Measurements from ENCODE around the gene PPFIA1. TPM values are rescaled to one million over a fixed set of nuclear protein-coding genes. Genes with fewer than 3 reads are reported as not detected.

The PPFIA1 gene
- polyA plus RNA-seq, 1 experiment = 62.7 TPM

DNA sequence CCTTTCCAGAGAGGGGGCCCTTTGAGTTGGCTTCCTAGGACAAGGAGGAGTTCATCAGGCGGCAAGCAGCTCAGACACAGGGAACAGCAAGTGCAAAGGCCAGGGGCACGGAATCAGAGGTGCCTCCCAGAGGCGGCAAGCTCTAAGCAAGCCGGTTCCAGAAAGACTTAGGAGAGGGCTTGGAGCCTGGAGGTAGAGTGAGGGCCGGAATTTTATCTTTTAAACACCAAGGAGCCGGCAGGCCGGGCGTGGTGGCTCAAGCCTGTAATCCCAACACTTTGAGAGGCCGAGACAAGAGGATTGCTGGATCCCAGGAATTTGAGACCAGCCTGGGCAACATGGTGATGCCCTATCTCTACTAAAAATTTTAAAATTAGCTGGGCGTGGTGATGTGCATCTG lies 40.8 kb upstream of the PPFIA1 start:
- ChIA-PET POLR2A (no interaction called here), CTCF (no interaction called here)
- Histone ChIP-seq H3K27me3 (ENCODE audit: control insufficient read depth, insufficient read depth, low read length) (peaks cover 4% of the 10 kb centered on the region), H3K36me3 (ENCODE audit: control insufficient read depth, insufficient read depth, low read length) (no peaks in the 10 kb centered on the region), H3K4me3 (ENCODE audit: low read depth, low read length) (no peak overlapping the region)
- no peak for TF ChIP-seq CTCF (IDR thresholded peaks at IDR 0.05; ENCODE audit: insufficient read depth, low read depth, low read length)
- DNase-seq (ENCODE audit: low read depth) = no peak

DNA sequence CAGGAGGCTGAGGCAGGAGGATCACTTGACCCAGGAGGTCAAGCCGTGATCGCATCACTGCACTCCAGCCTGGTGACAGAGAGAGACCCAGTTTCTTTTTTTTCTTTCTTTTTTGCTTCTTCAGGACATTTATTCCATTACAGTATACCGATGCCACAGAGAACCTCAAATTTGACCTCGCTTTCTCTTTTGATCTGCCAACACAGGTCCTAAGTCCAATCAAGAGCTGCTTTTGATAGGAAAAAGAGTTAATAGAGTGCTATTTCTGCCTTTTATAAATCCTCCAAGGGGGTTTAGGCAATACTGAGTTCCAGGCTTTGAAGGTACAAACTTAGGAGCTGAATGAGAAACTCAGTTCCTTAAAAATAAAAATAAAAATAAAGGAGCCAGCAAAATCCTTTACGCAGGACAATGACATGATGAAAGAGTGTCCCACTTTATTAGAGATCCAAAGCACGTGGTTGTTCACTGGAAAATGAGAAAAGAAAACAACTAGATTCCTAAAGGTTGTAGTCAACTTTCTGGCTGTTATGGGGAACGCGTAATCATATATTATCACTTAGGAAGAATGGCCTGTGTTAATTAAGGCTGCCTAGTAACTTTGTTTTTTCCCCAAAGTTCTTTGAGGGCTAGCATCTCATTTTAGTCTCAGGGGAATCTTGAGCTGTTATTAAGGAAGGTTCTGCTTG lies 40.2 kb upstream of the PPFIA1 start:
- Histone ChIP-seq H3K27me3 (ENCODE audit: control insufficient read depth, insufficient read depth, low read length) (peaks cover 4% of the 10 kb centered on the region), H3K4me3 (ENCODE audit: low read depth, low read length) (no peak overlapping the region), H3K36me3 (ENCODE audit: control insufficient read depth, insufficient read depth, low read length) (no peaks in the 10 kb centered on the region)
- CTCF ChIA-PET = interaction anchor here (0.6 kb wide), 1 partner anchor 17 kb away, joined by 3 read pairs; no protein-coding TSS in a partner anchor
- no peak for TF ChIP-seq CTCF (IDR thresholded peaks at IDR 0.05; ENCODE audit: insufficient read depth, low read depth, low read length)
- POLR2A ChIA-PET = no interaction called here
- no peak for DNase-seq (ENCODE audit: low read depth)

- H3K36me3 ChIP-seq (ENCODE audit: control insufficient read depth, insufficient read depth, low read length) = no peaks in the 10 kb centered on the region
- ChIA-PET POLR2A (no interaction called here), CTCF (interaction anchor here (0.6 kb wide), 1 partner anchor 18 kb away, joined by 3 read pairs; no protein-coding TSS in a partner anchor)
- H3K4me3 ChIP-seq (ENCODE audit: low read depth, low read length) = no peak overlapping the region
- no peak for TF ChIP-seq CTCF (IDR thresholded peaks at IDR 0.05; ENCODE audit: insufficient read depth, low read depth, low read length)
- peaks cover 2% of the 10 kb centered on the region for H3K27me3 ChIP-seq (ENCODE audit: control insufficient read depth, insufficient read depth, low read length)
- DNase-seq (ENCODE audit: low read depth) = no peak
Observed at GRCh38 chr11:70230840-70231710, 39.4 kb upstream of the PPFIA1 start.

DNA sequence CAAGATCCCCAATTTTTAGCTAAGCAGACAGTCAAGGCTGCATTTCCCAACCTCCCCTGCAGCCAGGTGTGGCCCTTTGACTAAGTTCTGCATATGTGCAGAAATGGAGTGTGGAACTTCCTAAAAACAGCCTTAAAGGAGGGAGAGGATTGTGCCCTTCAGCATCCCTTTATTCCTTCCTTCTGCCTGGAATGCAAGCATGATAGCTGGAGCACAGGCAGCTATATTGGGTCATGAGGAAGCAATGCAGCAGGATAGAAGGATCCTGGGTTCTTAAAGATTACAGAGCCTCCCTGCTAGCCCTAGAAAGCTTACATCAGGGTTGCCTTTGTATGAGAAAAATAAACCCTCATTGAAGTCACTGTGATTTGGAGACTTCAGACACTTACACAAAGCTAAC lies 37.5 kb upstream of the PPFIA1 start:
- no peak for TF ChIP-seq CTCF (IDR thresholded peaks at IDR 0.05; ENCODE audit: insufficient read depth, low read depth, low read length)
- H3K36me3 ChIP-seq (ENCODE audit: control insufficient read depth, insufficient read depth, low read length) = no peaks in the 10 kb centered on the region
- ChIA-PET POLR2A (no interaction called here), CTCF (interaction anchor here (1.1 kb wide), 1 partner anchor 8 kb away, joined by 3 read pairs; no protein-coding TSS in a partner anchor)
- no peak overlapping the region for H3K4me3 ChIP-seq (ENCODE audit: low read depth, low read length)
- DNase-seq (ENCODE audit: low read depth) = no peak
- peaks cover 2% of the 10 kb centered on the region for H3K27me3 ChIP-seq (ENCODE audit: control insufficient read depth, insufficient read depth, low read length)

DNA sequence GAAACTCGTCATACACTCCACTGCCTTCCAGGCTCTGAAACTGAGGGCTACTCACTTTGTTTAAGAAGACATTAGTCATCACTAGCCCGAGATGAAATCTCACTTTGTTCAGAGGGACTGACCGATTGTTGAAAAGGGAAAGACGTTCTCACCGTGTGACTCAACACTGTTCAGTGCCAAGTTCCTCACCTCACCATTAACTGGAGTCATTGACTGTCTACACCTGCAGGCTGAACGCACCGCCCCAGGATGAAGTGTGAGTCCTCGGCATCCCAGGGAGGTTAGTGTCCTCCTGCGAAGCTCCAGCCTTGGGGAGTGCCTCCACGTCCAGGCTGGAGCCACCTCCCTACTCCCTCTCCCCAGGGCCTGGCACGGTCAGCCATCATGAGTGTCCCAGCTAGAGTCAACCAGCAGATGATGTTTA lies 37.0 kb upstream of the PPFIA1 start:
- Histone ChIP-seq H3K27me3 (ENCODE audit: control insufficient read depth, insufficient read depth, low read length) (peaks cover 2% of the 10 kb centered on the region), H3K36me3 (ENCODE audit: control insufficient read depth, insufficient read depth, low read length) (no peaks in the 10 kb centered on the region), H3K4me3 (ENCODE audit: low read depth, low read length) (no peak overlapping the region)
- no peak for TF ChIP-seq CTCF (IDR thresholded peaks at IDR 0.05; ENCODE audit: insufficient read depth, low read depth, low read length)
- POLR2A ChIA-PET = no interaction called here
- DNase-seq (ENCODE audit: low read depth) = peak; percentile 25
- CTCF ChIA-PET = interaction anchor here (1.1 kb wide), 1 partner anchor 8 kb away, joined by 3 read pairs; no protein-coding TSS in a partner anchor
